B cell (primary cell): ENCODE results near the gene NADSYN1.

ENCODE experiments used
- EZH2 ChIP-seq: IDR thresholded peaks from 2 replicates; pipeline ENCODE4 v1.6.1; 2012; ENCODE audit warnings: borderline replicate concordance, low read depth, mild to moderate bottlenecking, moderate library complexity, low read length; ENCODE audit not compliant: insufficient read depth, poor library complexity, severe bottlenecking
- TF ChIP-seq, protein P1 (sequence below): fragments of 200-600 bp; IDR thresholded peaks from one replicate; pipeline ENCODE4 v1.8.0; 2022; ENCODE audit warnings: antibody characterized with exemption, mild to moderate bottlenecking

DNA sequence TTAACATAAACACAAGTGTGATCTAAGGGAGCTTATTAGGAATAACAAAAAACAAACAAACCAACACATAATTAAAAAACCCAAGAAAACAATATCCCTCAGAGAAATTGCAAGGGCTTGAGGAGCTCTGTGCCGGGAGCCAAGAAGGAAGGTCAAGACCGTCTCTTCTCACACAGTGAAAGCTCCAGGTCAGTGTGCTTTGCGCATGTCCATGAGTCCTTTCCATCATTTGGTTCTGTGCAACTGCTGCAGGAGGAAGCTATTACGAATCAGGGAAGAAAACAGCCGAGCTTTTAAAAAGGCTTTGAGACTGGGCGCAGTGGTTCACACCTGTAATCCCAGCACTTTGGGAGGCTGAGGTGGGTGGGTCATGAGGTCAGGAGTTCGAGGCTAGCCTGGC lies 89.4 kb downstream of the NADSYN1 start:
- TF ChIP-seq EZH2 = no peak
- TF ChIP-seq, protein P1, sequence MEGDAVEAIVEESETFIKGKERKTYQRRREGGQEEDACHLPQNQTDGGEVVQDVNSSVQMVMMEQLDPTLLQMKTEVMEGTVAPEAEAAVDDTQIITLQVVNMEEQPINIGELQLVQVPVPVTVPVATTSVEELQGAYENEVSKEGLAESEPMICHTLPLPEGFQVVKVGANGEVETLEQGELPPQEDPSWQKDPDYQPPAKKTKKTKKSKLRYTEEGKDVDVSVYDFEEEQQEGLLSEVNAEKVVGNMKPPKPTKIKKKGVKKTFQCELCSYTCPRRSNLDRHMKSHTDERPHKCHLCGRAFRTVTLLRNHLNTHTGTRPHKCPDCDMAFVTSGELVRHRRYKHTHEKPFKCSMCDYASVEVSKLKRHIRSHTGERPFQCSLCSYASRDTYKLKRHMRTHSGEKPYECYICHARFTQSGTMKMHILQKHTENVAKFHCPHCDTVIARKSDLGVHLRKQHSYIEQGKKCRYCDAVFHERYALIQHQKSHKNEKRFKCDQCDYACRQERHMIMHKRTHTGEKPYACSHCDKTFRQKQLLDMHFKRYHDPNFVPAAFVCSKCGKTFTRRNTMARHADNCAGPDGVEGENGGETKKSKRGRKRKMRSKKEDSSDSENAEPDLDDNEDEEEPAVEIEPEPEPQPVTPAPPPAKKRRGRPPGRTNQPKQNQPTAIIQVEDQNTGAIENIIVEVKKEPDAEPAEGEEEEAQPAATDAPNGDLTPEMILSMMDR = no peak
